Endothelial cell of umbilical vein (primary cell): ENCODE results near the gene SLC39A11. TPM values are rescaled to one million over a fixed set of nuclear protein-coding genes. Genes with fewer than 3 reads are reported as not detected.
"Not testable (repeated sequence)": the region's sequence is repeated elsewhere in the genome, so short reads cannot be mapped to it uniquely, and the experiment has no call there.

Experiments
- BruUV-seq: library from RNA; stranded (reverse); fragments of 400-500 nt; replicated peaks from 2 replicates; lab custom pipeline; 2021; lab: Mats Ljungman, UMichigan
- CTCF ChIA-PET: fragments of 300-600, 350-600 bp; sonication (Branson Sonifier 250); formaldehyde crosslinking; loops from one replicate; lab custom pipeline; 2021; ENCODE audit warnings: antibody characterized with exemption, inconsistent platforms; lab: Charles Lee
- POLR2A ChIA-PET: fragments of 300-600, 350-600 bp; sonication (Branson Sonifier 250); formaldehyde crosslinking; loops from one replicate; lab custom pipeline; 2021; ENCODE audit warnings: antibody characterized with exemption, inconsistent platforms; lab: Charles Lee
- DNase-seq: peaks from one replicate; pipeline ENCODE4 v3.0.0-alpha.2; 2011; ENCODE audit warnings: low read depth, low spot score
- FAIRE-seq: peaks from 2 replicates; lab custom pipeline; 2011; peaks lifted over from hg19 to GRCh38; lab: Jason Lieb, UNC
- H2AFZ ChIP-seq: 2 replicates; pipeline ENCODE4 v1.6.0; 2012; ENCODE audit warnings: low read depth, low read length, control low read depth, inconsistent platforms
- H3K27ac ChIP-seq: 2 replicates; pipeline ENCODE4 v1.5.1; 2011; ENCODE audit warnings: low read depth, mild to moderate bottlenecking, control low read depth, low read length, moderate library complexity; ENCODE audit not compliant: insufficient read depth
- H3K27me3 ChIP-seq, 2 experiments: 2 replicates each; pipeline versions ENCODE4 v1.6.0 to v1.6.1; 2011; ENCODE audit warnings: low read length in 2 of 2, mixed read lengths in 1 of 2; ENCODE audit not compliant: control insufficient read depth in 2 of 2, insufficient read depth in 2 of 2
- H3K36me3 ChIP-seq, 2 experiments: 2 replicates in 1 of 2; 3 replicates in 1 of 2; pipeline ENCODE4 v1.5.1; 2011; ENCODE audit warnings: low read length in 2 of 2, mild to moderate bottlenecking in 1 of 2, moderate library complexity in 1 of 2; ENCODE audit not compliant: control insufficient read depth in 2 of 2, insufficient read depth in 2 of 2; ENCODE audit errors: extremely low read depth in 1 of 2
- H3K4me1 ChIP-seq: 3 replicates; pipeline ENCODE4 v1.5.1; 2011; ENCODE audit warnings: mild to moderate bottlenecking, low read length; ENCODE audit not compliant: control insufficient read depth, insufficient read depth; ENCODE audit errors: extremely low read depth
- H3K4me2 ChIP-seq: 2 replicates; pipeline ENCODE4 v1.6.1; 2011; ENCODE audit warnings: low read length, control low read depth, mixed read lengths; ENCODE audit not compliant: insufficient read depth
- H3K4me3 ChIP-seq, 3 experiments: fragments of 200-600 bp in 1 of 3; sonication (generic), shearing (Covaris generic) in 1 of 3; replicated peaks in 1 of 3; 2 replicates each; pipeline ENCODE4 v1.5.1; 2011 to 2016; ENCODE audit warnings: control low read depth in 3 of 3, low read length in 3 of 3, mild to moderate bottlenecking in 2 of 3, inconsistent platforms in 1 of 3, low read depth in 1 of 3, moderate library complexity in 1 of 3; ENCODE audit not compliant: insufficient read depth in 1 of 3
- H3K79me2 ChIP-seq: 2 replicates; pipeline ENCODE4 v1.6.0; 2012; ENCODE audit warnings: low read length, inconsistent platforms; ENCODE audit not compliant: control insufficient read depth, insufficient read depth
- H3K9ac ChIP-seq: replicated peaks from 2 replicates; pipeline ENCODE3; 2011; ENCODE audit warnings: low read length, control low read depth; ENCODE audit not compliant: insufficient read depth; ENCODE audit errors: extremely low read depth
- H3K9me1 ChIP-seq: replicated peaks from 3 replicates; pipeline ENCODE4 v1.6.0; 2011; ENCODE audit warnings: mild to moderate bottlenecking, low read length; ENCODE audit not compliant: control insufficient read depth, insufficient read depth; ENCODE audit errors: extremely low read depth
- H3K9me3 ChIP-seq: replicated peaks from 2 replicates; pipeline ENCODE4 v1.5.1; 2012; ENCODE audit warnings: low read length, inconsistent platforms; ENCODE audit not compliant: control insufficient read depth, insufficient read depth
- H4K20me1 ChIP-seq: replicated peaks from 2 replicates; pipeline ENCODE3; 2011; ENCODE audit warnings: mild to moderate bottlenecking, low read length; ENCODE audit not compliant: control insufficient read depth, insufficient read depth; ENCODE audit errors: extremely low read depth
- EZH2 ChIP-seq: IDR thresholded peaks from 2 replicates; pipeline ENCODE4 v1.6.1; 2012; ENCODE audit warnings: borderline replicate concordance, low read depth, mild to moderate bottlenecking, moderate library complexity, low read length, inconsistent platforms; ENCODE audit not compliant: severe bottlenecking
- FOS ChIP-seq: IDR thresholded peaks from 2 replicates; pipeline ENCODE4 v1.6.1; 2011; ENCODE audit warnings: mild to moderate bottlenecking, low read length, moderate library complexity, borderline replicate concordance; ENCODE audit not compliant: insufficient read depth
- GATA2 ChIP-seq: IDR thresholded peaks from 2 replicates; pipeline ENCODE4 v1.7.0; 2011; ENCODE audit warnings: low read depth, mild to moderate bottlenecking, moderate library complexity, mixed read lengths, low read length; ENCODE audit not compliant: insufficient read length, insufficient read depth
- JUN ChIP-seq: IDR thresholded peaks from 2 replicates; pipeline ENCODE4 v1.6.1; 2011; ENCODE audit warnings: borderline replicate concordance, low read depth; ENCODE audit not compliant: insufficient read length, insufficient read depth
- MYC ChIP-seq: IDR thresholded peaks from one replicate; pipeline ENCODE4 v1.6.1; 2011; ENCODE audit warnings: mild to moderate bottlenecking, low read depth, low read length
- POLR2A ChIP-seq: IDR thresholded peaks from 2 replicates; pipeline ENCODE4 v1.6.1; 2012; ENCODE audit warnings: low read depth, mild to moderate bottlenecking, control low read depth, low read length
- POLR2AphosphoS5 ChIP-seq: IDR thresholded peaks from 2 replicates; pipeline ENCODE4 v1.6.1; 2012; ENCODE audit warnings: low read depth, mild to moderate bottlenecking, control low read depth, low read length, moderate library complexity; ENCODE audit not compliant: insufficient read depth
- dilution Hi-C: fragments of 300-500 bp; cut with MboI; formaldehyde crosslinking; loops from one replicate; pipeline ENCODE4 v1.15.0; 2019; ENCODE audit warnings: low sequenced_read_pairs; ENCODE audit not compliant: extremely low pct_ligation_motif_present
- intact Hi-C: fragments of 100-400 bp; cut with micrococcal nuclease; formaldehyde crosslinking; loops from one replicate; pipeline ENCODE4 v1.10.0; 2022
- polyA plus RNA-seq, 4 experiments: library from polyadenylated mRNA; depleted of rRNA in 3 of 4; stranded (reverse) in 3 of 4; unstranded in 1 of 4; fragments of >200 nt; gene quantifications; 2 replicates each; pipeline versions ENCODE4 v1.2.1 to v1.2.3, GENCODE V29; 2011 to 2012; ENCODE audit warnings: missing spikeins in 1 of 4
- total RNA-seq: library from RNA; stranded (reverse); gene quantifications from 2 replicates; pipeline ENCODE4 v1.2.3, GENCODE V29; 2021
- TF ChIP-seq, protein P1 (sequence below), 2 donors: IDR thresholded peaks; 1 replicate in 1 of 2; 2 replicates in 1 of 2; pipeline ENCODE4 v1.5.1; 2011; ENCODE audit warnings: low read length in 2 of 2, mild to moderate bottlenecking in 2 of 2, moderate library complexity in 2 of 2, control low read depth in 1 of 2, inconsistent platforms in 1 of 2, low read depth in 1 of 2; ENCODE audit not compliant: insufficient read depth in 1 of 2; ENCODE audit errors: extremely low read depth in 1 of 2
- TF ChIP-seq, protein P2 (sequence below): IDR thresholded peaks from 2 replicates; pipeline ENCODE4 v1.6.1; 2011; ENCODE audit not compliant: insufficient read depth, insufficient read length

SLC39A11 gene
- total and polyA plus RNA-seq, 2 donors (not counting 3 experiments of a cell fraction or from before 2014, with no cell fraction given): 8.1 to 11.9 TPM

DNA sequence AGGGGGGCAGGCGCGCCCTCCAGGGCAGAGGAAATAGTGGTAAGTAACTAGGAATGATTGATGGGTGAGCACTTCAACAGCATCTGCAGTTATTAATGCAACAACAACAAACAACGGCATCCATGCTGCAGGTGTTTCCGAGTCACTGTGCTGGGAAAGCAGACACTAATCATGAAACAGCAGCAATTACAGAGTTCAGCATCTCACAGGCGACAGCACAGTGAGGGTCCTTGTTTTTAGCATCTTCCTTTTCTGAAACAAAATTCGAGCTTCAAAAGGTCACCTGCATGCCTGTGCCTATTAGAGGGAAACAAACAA is 191.9 kb downstream of the SLC39A11 start:
- POLR2A ChIA-PET: no interaction called here
- Histone ChIP-seq H3K9ac (no peak overlapping the region), H3K27me3 (no peaks in the 10 kb centered on the region), H4K20me1 (no peaks in the 10 kb centered on the region), H2AFZ (no peak overlapping the region), H3K27ac (peak overlapping the region; percentile 27), H3K9me1 (no peaks in the 10 kb centered on the region), H3K79me2 (no peaks in the 10 kb centered on the region), H3K4me1 (peaks cover 15% of the 10 kb centered on the region), H3K4me3 (no peak overlapping the region), H3K9me3 (no peaks in the 10 kb centered on the region), H3K4me2 (no peak overlapping the region), H3K36me3 (no peaks in the 10 kb centered on the region)
- dilution Hi-C loops: no loop called here
- no TSS peak for BruUV-seq
- TF ChIP-seq GATA2 (peak; percentile 4), JUN (peak; percentile 5), POLR2AphosphoS5 (no peak)
- DNase-seq (peak; percentile 83), FAIRE-seq (peak; percentile 79)
- CTCF ChIA-PET: interaction anchor here (0.5 to 2.0 kb wide), 5 partner anchors 84 to 314 kb away, joined by 3 to 7 read pairs (median 5); no protein-coding TSS in a partner anchor
- intact Hi-C loops: loop anchor here (10.0 kb wide), 1 partner anchor 404 kb away; no protein-coding TSS in a partner anchor

DNA sequence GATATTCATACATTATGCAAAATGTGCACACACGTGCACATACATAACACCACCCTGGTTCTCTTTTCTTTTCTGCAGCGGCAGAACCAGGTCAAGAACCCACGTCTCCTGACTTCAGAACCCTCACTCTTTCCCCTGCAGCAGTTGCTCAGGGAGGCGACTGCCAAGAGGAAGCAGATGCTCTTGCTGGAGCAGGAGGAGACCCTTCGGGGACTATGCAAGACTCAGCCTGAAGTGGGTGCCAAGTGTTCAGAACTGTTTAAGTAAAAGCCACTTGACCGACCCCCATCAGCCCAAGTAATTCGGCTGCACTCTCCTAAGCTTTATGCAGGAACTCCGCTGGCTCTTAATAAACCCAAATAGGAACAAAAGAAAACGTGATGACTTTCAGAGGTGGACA is 193.8 kb downstream of the SLC39A11 start:
- dilution Hi-C loops (no loop called here), intact Hi-C loops (no loop called here)
- Histone ChIP-seq H3K4me2 (no peak overlapping the region), H3K27me3 (no peaks in the 10 kb centered on the region), H3K79me2 (no peaks in the 10 kb centered on the region), H3K4me3 (no peak overlapping the region), H3K4me1 (peaks cover 15% of the 10 kb centered on the region), H2AFZ (no peak overlapping the region), H3K9me3 (no peaks in the 10 kb centered on the region), H3K9ac (no peak overlapping the region), H3K27ac (no peak overlapping the region), H4K20me1 (no peaks in the 10 kb centered on the region), H3K36me3 (no peaks in the 10 kb centered on the region), H3K9me1 (no peaks in the 10 kb centered on the region)
- FAIRE-seq: no peak
- ChIA-PET CTCF (no interaction called here), POLR2A (no interaction called here)
- no peak for DNase-seq
- no TSS peak for BruUV-seq
- TF ChIP-seq, protein P1, sequence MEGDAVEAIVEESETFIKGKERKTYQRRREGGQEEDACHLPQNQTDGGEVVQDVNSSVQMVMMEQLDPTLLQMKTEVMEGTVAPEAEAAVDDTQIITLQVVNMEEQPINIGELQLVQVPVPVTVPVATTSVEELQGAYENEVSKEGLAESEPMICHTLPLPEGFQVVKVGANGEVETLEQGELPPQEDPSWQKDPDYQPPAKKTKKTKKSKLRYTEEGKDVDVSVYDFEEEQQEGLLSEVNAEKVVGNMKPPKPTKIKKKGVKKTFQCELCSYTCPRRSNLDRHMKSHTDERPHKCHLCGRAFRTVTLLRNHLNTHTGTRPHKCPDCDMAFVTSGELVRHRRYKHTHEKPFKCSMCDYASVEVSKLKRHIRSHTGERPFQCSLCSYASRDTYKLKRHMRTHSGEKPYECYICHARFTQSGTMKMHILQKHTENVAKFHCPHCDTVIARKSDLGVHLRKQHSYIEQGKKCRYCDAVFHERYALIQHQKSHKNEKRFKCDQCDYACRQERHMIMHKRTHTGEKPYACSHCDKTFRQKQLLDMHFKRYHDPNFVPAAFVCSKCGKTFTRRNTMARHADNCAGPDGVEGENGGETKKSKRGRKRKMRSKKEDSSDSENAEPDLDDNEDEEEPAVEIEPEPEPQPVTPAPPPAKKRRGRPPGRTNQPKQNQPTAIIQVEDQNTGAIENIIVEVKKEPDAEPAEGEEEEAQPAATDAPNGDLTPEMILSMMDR (IDR thresholded peaks at IDR 0.05; ENCODE audit: extremely low read depth in 1 of 2, insufficient read depth in 1 of 2, low read depth in 1 of 2, low read length in 2 of 2): no peak
- no peak for TF ChIP-seq FOS
- no peak for TF ChIP-seq MYC
- no peak for TF ChIP-seq GATA2
- TF ChIP-seq JUN: no peak
- TF ChIP-seq, protein P2, sequence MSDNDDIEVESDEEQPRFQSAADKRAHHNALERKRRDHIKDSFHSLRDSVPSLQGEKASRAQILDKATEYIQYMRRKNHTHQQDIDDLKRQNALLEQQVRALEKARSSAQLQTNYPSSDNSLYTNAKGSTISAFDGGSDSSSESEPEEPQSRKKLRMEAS: no peak
- no peak for TF ChIP-seq EZH2
- TF ChIP-seq POLR2AphosphoS5: no peak
- TF ChIP-seq POLR2A: no peak

DNA sequence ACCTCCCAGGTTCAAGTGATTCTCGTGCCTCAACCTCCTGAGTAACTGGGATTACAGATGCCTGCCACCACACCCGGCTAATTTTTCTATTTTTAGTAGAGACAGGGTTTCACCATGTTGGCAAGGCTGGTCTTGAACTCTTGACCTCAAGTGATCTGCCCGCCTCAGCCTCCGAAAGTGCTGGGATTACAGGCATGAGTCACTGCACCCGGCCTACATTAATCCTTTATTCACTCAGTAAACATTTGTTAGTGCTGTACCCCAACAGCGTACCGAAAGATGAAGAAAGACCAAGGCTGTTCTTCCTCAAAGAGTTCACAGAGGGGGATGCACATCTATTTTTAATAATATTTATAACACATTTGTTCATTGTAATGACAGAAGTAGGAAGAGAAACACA is 196.2 kb downstream of the SLC39A11 start:
- H3K4me1 ChIP-seq: peaks cover 10% of the 10 kb centered on the region
- POLR2A ChIA-PET, H3K27me3 ChIP-seq, H3K9me1 ChIP-seq, H3K27ac ChIP-seq, dilution Hi-C loops, DNase-seq, H3K79me2 ChIP-seq, FAIRE-seq, H3K9me3 ChIP-seq, H3K4me2 ChIP-seq, CTCF ChIA-PET, BruUV-seq, H3K36me3 ChIP-seq, H2AFZ ChIP-seq, H3K4me3 ChIP-seq, H4K20me1 ChIP-seq, H3K9ac ChIP-seq, intact Hi-C loops: not testable (repeated sequence)
